OCI-LY7 (cell line): ENCODE results near the gene VRK3. TPM values are rescaled to one million over a fixed set of nuclear protein-coding genes. Genes with fewer than 3 reads are reported as not detected.

Source experiments
- BruUV-seq: library from RNA; stranded (reverse); fragments of 400-500 nt; replicated peaks from 2 replicates; lab custom pipeline; 2021; lab: Mats Ljungman, UMichigan
- CTCF ChIA-PET: fragments of 300-600 bp; sonication (Branson Sonifier 250); formaldehyde crosslinking; loops from one replicate; lab custom pipeline; 2022; ENCODE audit warnings: antibody characterized with exemption; ENCODE audit not compliant: unreplicated experiment; lab: Charles Lee
- POLR2A ChIA-PET: fragments of 300-600 bp; sonication (Branson Sonifier 250); formaldehyde crosslinking; loops from one replicate; lab custom pipeline; 2022; ENCODE audit warnings: antibody characterized with exemption; lab: Charles Lee
- DNase-seq: peaks from one replicate; pipeline ENCODE4 v3.0.0-alpha.2; 2015; ENCODE audit warnings: low spot score
- H2AFZ ChIP-seq: fragments of 200-600 bp; sonication (generic), shearing (Covaris generic); 2 replicates; pipeline ENCODE4 v1.6.1; 2014; ENCODE audit warnings: mild to moderate bottlenecking, antibody characterized with exemption, low read length, moderate library complexity
- H3K27ac ChIP-seq: fragments of 200-600 bp; sonication (generic); 2 replicates; pipeline ENCODE4 v1.5.1; 2014; ENCODE audit warnings: mixed run types, low read depth, mild to moderate bottlenecking, moderate library complexity, low read length, inconsistent platforms; ENCODE audit not compliant: poor library complexity, severe bottlenecking
- H3K36me3 ChIP-seq: fragments of 200-600 bp; sonication (generic); 2 replicates; pipeline ENCODE4 v1.6.1; 2014; ENCODE audit warnings: mild to moderate bottlenecking, antibody characterized with exemption, low read length, moderate library complexity, mixed read lengths; ENCODE audit not compliant: insufficient read depth
- H3K4me1 ChIP-seq: fragments of 200-600 bp; sonication (generic); 2 replicates; pipeline ENCODE4 v1.5.1; 2014; ENCODE audit warnings: mild to moderate bottlenecking, low read length; ENCODE audit not compliant: insufficient read depth, poor library complexity, severe bottlenecking
- H3K4me2 ChIP-seq: fragments of 200-600 bp; sonication (generic); 2 replicates; pipeline ENCODE4 v1.6.1; 2014; ENCODE audit warnings: mild to moderate bottlenecking, low read length
- H3K4me3 ChIP-seq: fragments of 200-600 bp; sonication (generic); 2 replicates; pipeline ENCODE4 v1.5.1; 2014; ENCODE audit warnings: mild to moderate bottlenecking, low read depth, low read length; ENCODE audit not compliant: poor library complexity, severe bottlenecking
- H3K79me2 ChIP-seq: fragments of 200-600 bp; sonication (generic); 2 replicates; pipeline ENCODE4 v1.6.1; 2016; ENCODE audit warnings: low read depth, mild to moderate bottlenecking, low read length, moderate library complexity, mixed read lengths; ENCODE audit not compliant: insufficient read depth
- H3K9me2 ChIP-seq: fragments of 200-600 bp; sonication (generic); 2 replicates; pipeline ENCODE4 v1.6.1; 2016; ENCODE audit warnings: mild to moderate bottlenecking, low read length, mixed read lengths; ENCODE audit not compliant: insufficient read depth
- H3K9me3 ChIP-seq: fragments of 200-600 bp; sonication (generic); 2 replicates; pipeline ENCODE4 v1.6.1; 2014; ENCODE audit warnings: mild to moderate bottlenecking, mixed run types, low read length, mixed read lengths
- H4K20me1 ChIP-seq: fragments of 200-600 bp; sonication (generic); 2 replicates; pipeline ENCODE4 v1.6.1; 2014; ENCODE audit warnings: mild to moderate bottlenecking, antibody characterized with exemption, low read length, moderate library complexity, mixed read lengths; ENCODE audit not compliant: insufficient read depth
- CTCF ChIP-seq: fragments of 200-600 bp; sonication (generic); conservative IDR thresholded peaks from 2 replicates; pipeline ENCODE4 v1.5.1; 2014; ENCODE audit warnings: mild to moderate bottlenecking, antibody characterized with exemption, low read length, moderate library complexity, mixed read lengths
- EZH2phosphoT487 ChIP-seq: fragments of 200-600 bp; sonication (generic); IDR thresholded peaks from 2 replicates; pipeline ENCODE4 v1.6.1; 2018; ENCODE audit warnings: low read depth, borderline replicate concordance, mild to moderate bottlenecking, mixed run types, antibody characterized with exemption, low read length, moderate library complexity, mixed read lengths
- intact Hi-C: fragments of 100-400 bp; cut with micrococcal nuclease; formaldehyde crosslinking; loops from one replicate; pipeline ENCODE4 v1.10.0; 2022; ENCODE audit not compliant: unreplicated experiment
- total RNA-seq, 2 experiments: library from RNA; depleted of rRNA in 1 of 2; stranded (reverse); fragments of >200 nt in 1 of 2; shearing (Covaris generic) in 1 of 2; gene quantifications; 2 replicates each; pipeline ENCODE4 v1.2.3, GENCODE V29; 2014 to 2022

The VRK3 gene
- total RNA-seq, 2 experiments from 2014 or later = 39.9 to 47.3 TPM

GRCh38 chr19:49981603-49982593 lies 43.3 kb downstream of the VRK3 start:
- H3K27ac ChIP-seq = no peak overlapping the region
- CTCF ChIA-PET = no interaction called here
- no peaks in the 10 kb centered on the region for H3K9me3 ChIP-seq
- no peak overlapping the region for H2AFZ ChIP-seq
- intact Hi-C loops = loop anchor here (1.0 kb wide), 1 partner anchor 51 kb away; no protein-coding TSS in a partner anchor
- H3K4me1 ChIP-seq = no peaks in the 10 kb centered on the region
- no peak for TF ChIP-seq CTCF
- TF ChIP-seq EZH2phosphoT487 = no peak
- no peak for DNase-seq
- H3K4me3 ChIP-seq = no peak overlapping the region
- POLR2A ChIA-PET = no interaction called here
- H3K36me3 ChIP-seq = no peaks in the 10 kb centered on the region
- no peaks in the 10 kb centered on the region for H4K20me1 ChIP-seq
- no peaks in the 10 kb centered on the region for H3K79me2 ChIP-seq
- BruUV-seq = no TSS peak
- no peak overlapping the region for H3K4me2 ChIP-seq
- H3K9me2 ChIP-seq = no peaks in the 10 kb centered on the region

GRCh38 chr19:49978324-49978723 lies 46.8 kb downstream of the VRK3 start:
- ChIA-PET CTCF (interaction anchor here (0.6 kb wide), 2 partner anchors 27 to 165 kb away, joined by 4 to 5 read pairs; partner anchors contain the start of gene FUZ), POLR2A (no interaction called here)
- no peaks in the 10 kb centered on the region for H3K4me1 ChIP-seq
- no peaks in the 10 kb centered on the region for H3K9me3 ChIP-seq
- no peak overlapping the region for H3K4me2 ChIP-seq
- TF ChIP-seq CTCF (no peak), EZH2phosphoT487 (no peak)
- H3K27ac ChIP-seq = no peak overlapping the region
- H2AFZ ChIP-seq = no peak overlapping the region
- no peak for DNase-seq
- intact Hi-C loops = no loop called here
- no TSS peak for BruUV-seq
- no peak overlapping the region for H3K4me3 ChIP-seq
- H3K79me2 ChIP-seq = no peaks in the 10 kb centered on the region
- H4K20me1 ChIP-seq = no peaks in the 10 kb centered on the region
- H3K36me3 ChIP-seq = no peaks in the 10 kb centered on the region
- H3K9me2 ChIP-seq = no peaks in the 10 kb centered on the region

GRCh38 chr19:49977881-49978280 lies 47.3 kb downstream of the VRK3 start:
- Histone ChIP-seq H2AFZ (no peak overlapping the region), H3K79me2 (no peaks in the 10 kb centered on the region), H3K4me2 (no peak overlapping the region), H3K9me3 (no peaks in the 10 kb centered on the region), H3K9me2 (no peaks in the 10 kb centered on the region), H3K4me3 (no peak overlapping the region), H4K20me1 (no peaks in the 10 kb centered on the region), H3K27ac (no peak overlapping the region), H3K4me1 (no peaks in the 10 kb centered on the region), H3K36me3 (no peaks in the 10 kb centered on the region)
- BruUV-seq = no TSS peak
- ChIA-PET POLR2A (no interaction called here), CTCF (no interaction called here)
- intact Hi-C loops = no loop called here
- TF ChIP-seq CTCF = no peak
- TF ChIP-seq EZH2phosphoT487 = no peak
- no peak for DNase-seq
